SK-N-SH (cell line): Measurements from ENCODE around the gene OBP2A. TPM values are rescaled to one million over a fixed set of nuclear protein-coding genes. Genes with fewer than 3 reads are reported as not detected.

Experiments
- CTCF ChIA-PET: fragments of 300-600, 350-600 bp; formaldehyde crosslinking; extraction: SDS; loops from one replicate; lab custom pipeline; 2021; lab: Yijun Ruan, JAX
- POLR2A ChIA-PET: fragments of 350-600 bp; sonication (Branson Sonifier 250); formaldehyde crosslinking; extraction: SDS; loops from one replicate; lab custom pipeline; 2020; ENCODE audit warnings: antibody characterized with exemption, inconsistent platforms; lab: Yijun Ruan, JAX
- DNase-seq: peaks from one replicate; pipeline ENCODE4 v3.0.0; 2012
- H2AFZ ChIP-seq: fragments of 200-600 bp; sonication (generic); 2 replicates; pipeline ENCODE4 v1.8.1; 2016; ENCODE audit warnings: antibody characterized with exemption, mild to moderate bottlenecking, low read depth
- H3F3A ChIP-seq: fragments of 200-600 bp; sonication (generic); replicated peaks from 2 replicates; pipeline ENCODE3; 2016; ENCODE audit warnings: antibody characterized with exemption, mild to moderate bottlenecking; ENCODE audit not compliant: insufficient read depth
- H3K27ac ChIP-seq, 2 experiments: fragments of 200-500 bp in 1 of 2; fragments of 200-600 bp in 1 of 2; sonication (Bioruptor generic) in 1 of 2; sonication (generic), shearing (Covaris generic) in 1 of 2; 2 replicates each; pipeline versions ENCODE4 v1.5.1 to v1.6.1; 2014 to 2016; ENCODE audit warnings: low read depth in 2 of 2, inconsistent platforms in 1 of 2, low read length in 1 of 2, mild to moderate bottlenecking in 1 of 2, mixed read lengths in 1 of 2
- H3K27me3 ChIP-seq: fragments of 200-600 bp; sonication (generic), shearing (Covaris generic); 2 replicates; pipeline ENCODE4 v1.6.1; 2016; ENCODE audit warnings: mixed run types; ENCODE audit not compliant: insufficient read depth
- H3K36me3 ChIP-seq, 2 experiments: fragments of 200-500 bp in 1 of 2; fragments of 200-600 bp in 1 of 2; sonication (Bioruptor generic) in 1 of 2; sonication (generic) in 1 of 2; replicated peaks in 1 of 2; 2 replicates each; pipeline versions ENCODE3 to v1.5.1; 2014 to 2016; ENCODE audit warnings: low read length in 1 of 2, mild to moderate bottlenecking in 1 of 2; ENCODE audit not compliant: insufficient read depth in 2 of 2, control insufficient read depth in 1 of 2
- H3K4me1 ChIP-seq, 2 experiments: fragments of 200-500 bp in 1 of 2; fragments of 200-600 bp in 1 of 2; sonication (Bioruptor generic) in 1 of 2; sonication (generic), shearing (Covaris generic) in 1 of 2; 2 replicates each; pipeline versions ENCODE4 v1.5.1 to v1.6.1; 2014 to 2016; ENCODE audit warnings: low read depth in 1 of 2, low read length in 1 of 2, mixed run types in 1 of 2; ENCODE audit not compliant: insufficient read depth in 2 of 2, control insufficient read depth in 1 of 2
- H3K4me2 ChIP-seq: fragments of 200-600 bp; sonication (generic), shearing (Covaris generic); 2 replicates; pipeline ENCODE4 v1.6.1; 2017; ENCODE audit warnings: mixed run types
- H3K4me3 ChIP-seq, 2 experiments: fragments of 200-500 bp in 1 of 2; fragments of 200-600 bp in 1 of 2; sonication (Bioruptor generic) in 1 of 2; sonication (generic), shearing (Covaris generic) in 1 of 2; 2 replicates each; pipeline versions ENCODE4 v1.5.1 to v1.8.1; 2014 to 2016; ENCODE audit warnings: low read depth in 2 of 2, inconsistent platforms in 1 of 2, low read length in 1 of 2, mild to moderate bottlenecking in 1 of 2, mixed read lengths in 1 of 2, moderate library complexity in 1 of 2
- H3K79me2 ChIP-seq: fragments of 200-600 bp; sonication (generic); 2 replicates; pipeline ENCODE4 v1.8.1; 2017; ENCODE audit warnings: mild to moderate bottlenecking; ENCODE audit not compliant: insufficient read depth
- H3K9ac ChIP-seq: fragments of 200-600 bp; sonication (generic); 2 replicates; pipeline ENCODE4 v1.6.1; 2017; ENCODE audit warnings: mixed run types
- H3K9me2 ChIP-seq: fragments of 200-600 bp; sonication (generic); 2 replicates; pipeline ENCODE4 v1.6.1; 2017; ENCODE audit warnings: mixed run types
- H3K9me3 ChIP-seq: fragments of 200-600 bp; sonication (generic); 2 replicates; pipeline ENCODE4 v1.6.1; 2017; ENCODE audit warnings: mixed run types, mild to moderate bottlenecking, moderate library complexity
- H4K20me1 ChIP-seq: fragments of 200-600 bp; sonication (generic); 2 replicates; pipeline ENCODE4 v1.6.1; 2017; ENCODE audit warnings: mild to moderate bottlenecking, mixed run types; ENCODE audit not compliant: insufficient read depth
- CTCF ChIP-seq: fragments of 200-600 bp; sonication (generic); IDR thresholded peaks from 2 replicates; pipeline ENCODE4 v1.6.1; 2017; ENCODE audit warnings: antibody characterized with exemption, mild to moderate bottlenecking, moderate library complexity
- FOSL2 ChIP-seq: IDR thresholded peaks from 2 replicates; pipeline ENCODE4 v1.4.0; 2012; ENCODE audit warnings: low read depth, mild to moderate bottlenecking, moderate library complexity, borderline replicate concordance
- FOXJ3 ChIP-seq: sonication (generic); formaldehyde crosslinking; IDR thresholded peaks from 2 replicates; pipeline ENCODE4 v1.5.1; 2020; ENCODE audit warnings: mild to moderate bottlenecking, missing genetic modification reagents
- GABPA ChIP-seq: IDR thresholded peaks from 2 replicates; pipeline ENCODE4 v1.4.0; 2012; ENCODE audit warnings: low read depth, mild to moderate bottlenecking
- GATA2 ChIP-seq: sonication (generic); formaldehyde crosslinking; IDR thresholded peaks from 2 replicates; pipeline ENCODE4 v1.5.0; 2020; ENCODE audit warnings: mild to moderate bottlenecking, missing genetic modification reagents
- IRF3 ChIP-seq: fragments of 150-350 bp; IDR thresholded peaks from 2 replicates; pipeline ENCODE4 v1.6.1; 2016; ENCODE audit warnings: mild to moderate bottlenecking, low read depth, low read length
- MEF2A ChIP-seq: IDR thresholded peaks from 2 replicates; pipeline ENCODE4 v1.4.0; 2012; ENCODE audit warnings: low read depth, borderline replicate concordance
- MXI1 ChIP-seq: IDR thresholded peaks from 2 replicates; pipeline ENCODE4 v1.6.1; 2012; ENCODE audit warnings: mild to moderate bottlenecking, low read depth, low read length, improper control_type of control experiment
- NRF1 ChIP-seq: IDR thresholded peaks from 2 replicates; pipeline ENCODE4 v1.6.1; 2012; ENCODE audit warnings: low read depth, mild to moderate bottlenecking, low read length
- RAD21 ChIP-seq: IDR thresholded peaks from 2 replicates; pipeline ENCODE4 v1.6.1; 2012; ENCODE audit warnings: mild to moderate bottlenecking, low read length
- RCOR1 ChIP-seq: fragments of 150-350 bp; IDR thresholded peaks from 2 replicates; pipeline ENCODE4 v1.6.1; 2017; ENCODE audit warnings: antibody characterized with exemption, low read length
- REST ChIP-seq: IDR thresholded peaks from 2 replicates; pipeline ENCODE4 v1.6.1; 2012; ENCODE audit warnings: mild to moderate bottlenecking, low read depth, low read length, moderate library complexity
- SIN3A ChIP-seq: IDR thresholded peaks from 2 replicates; pipeline ENCODE4 v1.6.1; 2012; ENCODE audit warnings: low read depth, mild to moderate bottlenecking, low read length, moderate library complexity, borderline replicate concordance
- SMC3 ChIP-seq: IDR thresholded peaks from 2 replicates; pipeline ENCODE4 v1.6.1; 2012; ENCODE audit warnings: low read depth, low read length, improper control_type of control experiment
- TCF12 ChIP-seq: IDR thresholded peaks from 2 replicates; pipeline ENCODE4 v1.4.0; 2012
- USF1 ChIP-seq: IDR thresholded peaks from 2 replicates; pipeline ENCODE4 v1.4.0; 2012; ENCODE audit warnings: low read depth, borderline replicate concordance
- YY1 ChIP-seq: IDR thresholded peaks from 2 replicates; pipeline ENCODE4 v1.4.0; 2012; ENCODE audit warnings: low read depth, mild to moderate bottlenecking
- ZBTB33 ChIP-seq: IDR thresholded peaks from 2 replicates; pipeline ENCODE4 v1.4.0; 2012; ENCODE audit warnings: low read depth, borderline replicate concordance
- WGBS: methylation state at CpG from one replicate; pipeline ENCODE4 v1.1.6; 2017; ENCODE audit warnings: low lambda C conversion rate; 5-methylcytosine and 5-hydroxymethylcytosine counted together
- polyA plus RNA-seq, 3 experiments: library from polyadenylated mRNA; depleted of rRNA; stranded (reverse); fragments of >200 nt; gene quantifications; 2 replicates each; pipeline ENCODE4 v1.2.3, GENCODE V29; 2012

OBP2A gene
- polyA plus RNA-seq, 1 of the 3 experiments (the other 2 are of a cell fraction), result not detected

- H3K9me3 ChIP-seq, result no peaks in the 10 kb centered on the region
- no peak within 1 kb of the TSS for H3K4me3 ChIP-seq
- H3F3A ChIP-seq, result no peaks in the 10 kb centered on the region
- H3K9ac ChIP-seq, result no peak within 1 kb of the TSS
- DNase-seq, result no peak
- POLR2A ChIA-PET, result no interaction called here
- no peak within 1 kb of the TSS for H3K4me2 ChIP-seq
- H3K79me2 ChIP-seq, result no peaks in the 10 kb centered on the region
- no peaks in the 10 kb centered on the region for H3K4me1 ChIP-seq
- 44% methylated on average over 11 of the region's 20 CpGs for WGBS
- H3K27me3 ChIP-seq, result no peaks in the 10 kb centered on the region
- CTCF ChIA-PET, result no interaction called here
- no peaks in the 10 kb centered on the region for H4K20me1 ChIP-seq
- no peak within 1 kb of the TSS for H2AFZ ChIP-seq
- H3K27ac ChIP-seq, result no peak within 1 kb of the TSS
- TF ChIP-seq GABPA, result no peak
- TF ChIP-seq GATA2 (CRISPR knock-in tag), result no peak
- TF ChIP-seq RAD21, result no peak
- TF ChIP-seq TCF12, result no peak
- no peak for TF ChIP-seq FOSL2
- TF ChIP-seq MXI1, result no peak
- TF ChIP-seq REST, result no peak
- TF ChIP-seq YY1, result no peak
- no peak for TF ChIP-seq USF1
- no peak for TF ChIP-seq RCOR1
- TF ChIP-seq SMC3, result no peak
- no peak for TF ChIP-seq FOXJ3 (CRISPR knock-in tag)
- TF ChIP-seq CTCF, result no peak
- TF ChIP-seq ZBTB33, result no peak
- no peak for TF ChIP-seq NRF1
- TF ChIP-seq MEF2A, result no peak
- no peak for TF ChIP-seq IRF3
- no peak for TF ChIP-seq SIN3A
- no peaks in the 10 kb centered on the region for H3K36me3 ChIP-seq
- H3K9me2 ChIP-seq, result no peaks in the 10 kb centered on the region
Measured at GRCh38 chr9:135561391-135562234, 15.7 kb downstream of the OBP2A start, which contains the start of gene PAEP. TSS of gene PAEP (plus strand) at chr9:135561756.
